Activated naive CD4-positive, alpha-beta T cell treated with anti-CD3 and anti-CD28 coated beads, Interleukin-2, amount 50 U/mL, for 72 hours (primary cell): Measurements from ENCODE around the gene NPAS2. TPM values are rescaled to one million over a fixed set of nuclear protein-coding genes. Genes with fewer than 3 reads are reported as not detected.

Source experiments
- ATAC-seq, 2 donors: fragments of 150-1000 bp; cut with Tn5 transposase; 2 replicates each; pipeline ENCODE4 v1.10.0; 2021; ENCODE audit warnings: mild to moderate bottlenecking in 2 of 2, moderate library complexity in 2 of 2
- DNase-seq, 2 donors: peaks; one replicate each; pipeline ENCODE4 v3.0.0; 2021 to 2022; ENCODE audit warnings: low spot score in 2 of 2
- H3K27ac Mint-ChIP-seq, 2 donors: one replicate each; pipeline ENCODE4 v1.8.0; 2022; ENCODE audit warnings: mild to moderate bottlenecking in 2 of 2, mixed read lengths in 2 of 2
- H3K36me3 Mint-ChIP-seq, 2 donors: one replicate each; pipeline ENCODE4 v1.8.0; 2022; ENCODE audit warnings: mixed read lengths in 2 of 2
- H3K9me3 Mint-ChIP-seq, 2 donors: one replicate each; pipeline ENCODE4 v1.8.0; 2022; ENCODE audit warnings: mixed read lengths in 2 of 2
- total RNA-seq, 2 donors: library from RNA; stranded (reverse); gene quantifications; one replicate each; pipeline ENCODE4 v1.2.3, GENCODE V29; 2022

Gene NPAS2
- total RNA-seq, 2 donors from 2014 or later: 3.1 to 20.9 TPM

DNA sequence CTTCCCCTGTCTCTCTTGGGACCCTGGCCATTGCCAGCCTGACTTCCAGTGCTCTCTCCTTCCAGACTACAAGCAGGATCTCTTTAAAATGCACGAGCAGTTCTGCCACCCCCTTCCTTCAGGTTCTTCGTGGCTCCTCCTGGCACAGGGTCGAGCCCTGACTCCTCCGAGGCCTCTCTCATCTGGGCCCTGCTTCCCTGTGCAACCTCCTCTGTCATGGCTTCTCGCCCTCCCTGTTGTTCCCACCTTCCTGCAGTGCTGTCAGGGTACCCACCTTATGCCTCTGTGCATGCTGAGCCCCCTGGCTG, 125.4 kb downstream of the NPAS2 start:
- ATAC-seq (no peak), DNase-seq (no peak)
- Mint-ChIP-seq H3K9me3 (peaks cover 0 to 3% of the 10 kb centered on the region in 2 donors), H3K36me3 (peaks cover 3 to 24% of the 10 kb centered on the region in 2 donors), H3K27ac (peak overlapping the region in 1 of 2 donors; percentile 38)

DNA sequence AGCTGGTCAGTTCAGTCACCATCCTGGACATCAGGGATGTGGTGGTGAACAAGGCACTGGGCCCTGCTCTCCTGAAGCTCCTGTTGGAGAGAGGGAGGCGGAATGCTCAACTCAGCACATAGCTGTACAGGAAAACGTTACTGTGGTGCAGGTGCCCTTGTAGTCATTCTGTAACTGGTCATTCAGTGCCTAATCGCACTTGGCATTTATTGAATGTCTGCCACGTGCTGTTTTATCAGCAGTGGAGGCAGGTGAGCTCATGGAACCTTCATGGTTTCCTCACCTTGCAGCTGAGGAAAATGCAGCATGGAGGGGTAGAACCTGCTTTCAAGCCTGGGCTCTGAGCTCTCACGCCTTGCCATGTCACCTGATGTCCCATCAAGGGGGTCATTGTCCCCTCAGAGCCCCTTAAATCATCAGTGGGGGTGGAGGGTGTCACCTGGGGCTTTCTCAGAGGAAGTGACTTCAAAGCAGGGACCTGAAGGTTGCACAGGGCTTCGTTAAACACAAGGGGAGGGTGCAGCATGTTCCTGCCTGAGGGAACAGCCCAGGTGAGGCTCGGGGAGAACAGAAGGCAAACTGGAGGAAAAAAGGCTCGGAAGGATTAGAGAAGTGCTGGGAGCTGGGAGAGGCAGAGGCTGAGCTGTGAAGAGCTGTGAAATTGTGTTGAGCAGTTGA, 126.1 kb downstream of the NPAS2 start:
- Mint-ChIP-seq H3K36me3 (peaks cover 0 to 29% of the 10 kb centered on the region in 2 donors), H3K9me3 (peaks cover 0 to 8% of the 10 kb centered on the region in 2 donors), H3K27ac (peak overlapping the region in 1 of 2 donors; percentile 38)
- ATAC-seq (no peak), DNase-seq (no peak)

DNA sequence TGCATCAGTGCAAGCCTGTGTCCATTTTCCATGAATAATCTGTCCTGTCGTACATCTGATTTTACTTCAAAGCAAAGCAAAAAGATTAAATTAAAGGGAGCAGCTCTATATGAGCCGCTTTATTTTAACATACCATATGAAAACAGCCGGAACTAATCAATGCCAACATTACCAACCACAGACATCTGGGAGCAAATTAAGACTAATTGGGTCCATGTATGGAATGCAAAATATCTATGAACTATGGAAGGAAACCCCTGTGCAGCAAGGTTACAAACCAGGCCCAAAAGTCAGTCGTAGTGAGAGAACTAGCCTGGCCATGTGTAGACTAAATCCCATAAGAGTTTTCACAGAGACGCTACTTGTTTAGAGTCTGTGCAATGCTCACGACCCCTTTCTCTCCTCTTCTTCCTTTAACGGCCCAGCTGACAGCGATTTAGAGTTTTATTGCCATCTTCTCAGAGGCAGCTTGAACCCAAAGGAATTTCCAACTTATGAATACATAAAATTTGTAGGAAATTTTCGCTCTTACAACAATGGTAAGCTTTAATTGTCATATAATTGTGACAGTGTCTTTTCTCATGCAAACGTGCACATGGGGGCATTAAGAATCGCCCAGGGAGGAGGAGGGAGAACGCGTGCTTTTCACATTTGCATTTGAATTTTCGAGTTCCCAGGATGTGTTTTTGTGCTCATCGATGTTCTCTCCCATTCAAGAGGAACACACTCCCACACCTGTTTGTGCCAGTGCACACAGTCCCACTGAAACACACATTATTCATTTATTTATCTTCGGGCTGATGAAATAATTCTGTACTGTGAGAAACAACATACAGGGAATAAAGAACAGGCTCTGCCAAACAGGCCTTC, 129.2 kb downstream of the NPAS2 start:
- no peak overlapping the region for H3K27ac Mint-ChIP-seq
- H3K36me3 Mint-ChIP-seq: peaks cover 0 to 30% of the 10 kb centered on the region in 2 donors
- no peak for ATAC-seq

DNA sequence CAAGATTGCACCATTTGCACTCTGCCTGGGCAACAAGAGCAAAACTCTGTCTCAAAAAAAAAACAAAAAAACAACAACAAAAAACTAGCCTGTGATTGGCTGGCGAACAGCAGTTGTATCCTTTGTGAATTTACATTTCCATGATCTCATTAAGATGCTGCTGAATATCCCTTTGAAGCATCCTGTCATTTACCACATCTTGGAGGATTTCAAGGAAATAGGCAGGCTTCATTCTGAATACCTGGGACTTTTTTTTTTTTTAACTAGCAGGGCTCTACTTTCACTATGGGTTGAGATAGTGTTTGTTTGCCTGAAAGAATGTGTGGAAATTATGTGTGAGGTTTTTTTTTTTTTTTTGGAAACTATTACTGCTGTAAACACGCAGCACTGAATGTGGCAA, 132.6 kb downstream of the NPAS2 start:
- Mint-ChIP-seq H3K9me3 (peaks cover 0 to 13% of the 10 kb centered on the region in 2 donors), H3K36me3 (peaks cover 0 to 37% of the 10 kb centered on the region in 2 donors), H3K27ac (peak overlapping the region; percentile 62 to 99)
- ATAC-seq: peak; percentile 58 to 86
- no peak for DNase-seq

More for the DNA sequence above, 129.2 kb downstream of the NPAS2 start:
- DNase-seq: no peak
- peaks cover 0 to 16% of the 10 kb centered on the region in 2 donors for H3K9me3 Mint-ChIP-seq

DNA sequence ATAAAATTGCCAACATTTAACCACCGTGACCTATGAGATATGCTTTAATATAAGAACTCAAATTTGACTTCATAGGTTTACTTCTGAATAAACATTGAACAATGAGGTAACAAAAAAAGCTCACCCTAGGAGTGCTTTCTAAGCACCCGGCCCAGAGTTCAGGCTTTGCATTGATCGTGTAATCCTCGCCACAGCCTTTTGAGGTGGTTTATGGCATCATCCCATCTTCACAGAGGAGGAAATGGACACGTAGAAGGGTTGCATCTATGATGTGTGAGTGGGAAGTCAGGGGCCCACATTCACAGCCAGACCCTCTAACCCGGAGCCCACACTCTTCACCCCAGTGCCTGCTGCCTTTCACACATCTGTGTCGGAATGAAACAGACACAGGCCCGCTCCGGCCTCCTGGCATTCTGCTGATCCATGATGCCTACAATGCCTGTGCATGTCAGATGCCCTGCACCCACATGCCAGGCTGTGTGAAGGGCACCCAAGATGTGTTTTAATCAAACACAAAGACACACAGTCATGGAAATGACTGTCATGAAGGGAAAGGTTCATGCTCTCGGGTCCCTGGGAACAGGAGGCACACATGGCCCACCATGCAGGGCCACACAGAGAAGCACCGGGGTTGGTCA, 133.6 kb downstream of the NPAS2 start:
- peak; percentile 63 to 70 for ATAC-seq
- peak in 1 of 2 donors; percentile 51 for DNase-seq
- Mint-ChIP-seq H3K9me3 (peaks cover 0 to 13% of the 10 kb centered on the region in 2 donors), H3K27ac (peak overlapping the region in 1 of 2 donors; percentile 95), H3K36me3 (peaks cover 0 to 37% of the 10 kb centered on the region in 2 donors)

DNA sequence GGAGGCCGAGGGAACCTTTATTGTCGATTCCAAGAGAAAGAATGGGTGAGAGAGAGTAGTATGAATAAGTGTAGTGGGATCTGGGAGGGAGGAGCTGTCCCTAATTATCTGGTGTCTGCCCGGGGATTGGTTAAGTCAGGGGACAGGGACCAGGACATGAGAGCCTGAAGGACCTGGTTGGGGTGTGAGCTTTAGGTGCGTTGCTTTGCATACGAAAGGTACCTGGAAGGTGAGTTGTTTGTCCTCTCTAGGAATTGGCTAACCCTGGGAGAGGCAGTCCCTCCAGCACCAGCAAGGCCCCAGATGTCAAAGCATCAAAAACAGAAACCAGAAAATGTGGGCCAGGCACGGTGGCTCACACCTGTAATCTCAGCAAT, 134.1 kb downstream of the NPAS2 start:
- peaks cover 0 to 37% of the 10 kb centered on the region in 2 donors for H3K36me3 Mint-ChIP-seq
- DNase-seq: no peak
- H3K27ac Mint-ChIP-seq: peak overlapping the region in 1 of 2 donors; percentile 95
- no peak for ATAC-seq
- H3K9me3 Mint-ChIP-seq: peaks cover 0 to 13% of the 10 kb centered on the region in 2 donors

DNA sequence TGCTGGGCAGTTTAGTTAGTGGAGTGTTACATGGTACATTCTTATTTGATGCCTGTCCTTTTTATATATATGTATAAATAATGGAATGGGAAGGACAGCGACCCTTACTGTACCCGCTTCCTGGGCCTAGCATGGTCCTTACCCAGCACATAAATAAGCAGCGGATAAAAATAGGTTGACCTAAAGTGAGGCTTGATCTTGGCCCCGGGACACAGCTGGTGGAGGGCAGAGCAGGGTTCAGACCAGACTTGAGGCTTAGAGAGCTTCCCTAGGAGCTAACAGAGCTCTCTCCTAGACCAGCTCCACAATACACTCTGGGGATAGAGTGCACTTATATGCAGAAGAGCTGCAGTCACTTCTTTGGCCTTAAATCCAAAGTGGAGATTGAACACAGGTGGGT, 135.3 kb downstream of the NPAS2 start:
- Mint-ChIP-seq H3K27ac (no peak overlapping the region), H3K9me3 (peaks cover 0 to 13% of the 10 kb centered on the region in 2 donors), H3K36me3 (peaks cover 0 to 33% of the 10 kb centered on the region in 2 donors)
- no peak for DNase-seq
- ATAC-seq: no peak

DNA sequence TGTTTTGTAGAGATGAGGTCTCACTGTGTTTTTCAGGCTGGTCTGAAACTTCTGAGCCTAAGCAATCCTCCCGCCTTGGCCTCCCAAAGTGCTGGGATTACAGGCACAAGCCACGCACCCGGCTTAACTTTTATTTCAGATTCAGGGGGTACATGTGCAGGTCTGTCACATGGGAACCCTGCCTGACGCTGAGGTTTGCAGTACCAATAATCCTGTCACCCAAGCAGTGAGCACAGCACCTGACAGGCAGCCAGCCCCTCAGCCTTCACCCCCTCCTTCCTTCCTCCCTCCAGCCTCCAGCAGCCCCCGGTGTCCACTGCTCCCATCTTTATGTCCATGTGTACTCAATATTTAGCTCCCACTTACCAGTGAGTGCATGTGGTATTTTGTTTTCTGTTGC, 136.1 kb downstream of the NPAS2 start:
- ATAC-seq: no peak
- H3K27ac Mint-ChIP-seq: peak overlapping the region; percentile 11 to 50
- peaks cover 0 to 24% of the 10 kb centered on the region in 2 donors for H3K36me3 Mint-ChIP-seq
- DNase-seq: no peak
- H3K9me3 Mint-ChIP-seq: peaks cover 0 to 8% of the 10 kb centered on the region in 2 donors

DNA sequence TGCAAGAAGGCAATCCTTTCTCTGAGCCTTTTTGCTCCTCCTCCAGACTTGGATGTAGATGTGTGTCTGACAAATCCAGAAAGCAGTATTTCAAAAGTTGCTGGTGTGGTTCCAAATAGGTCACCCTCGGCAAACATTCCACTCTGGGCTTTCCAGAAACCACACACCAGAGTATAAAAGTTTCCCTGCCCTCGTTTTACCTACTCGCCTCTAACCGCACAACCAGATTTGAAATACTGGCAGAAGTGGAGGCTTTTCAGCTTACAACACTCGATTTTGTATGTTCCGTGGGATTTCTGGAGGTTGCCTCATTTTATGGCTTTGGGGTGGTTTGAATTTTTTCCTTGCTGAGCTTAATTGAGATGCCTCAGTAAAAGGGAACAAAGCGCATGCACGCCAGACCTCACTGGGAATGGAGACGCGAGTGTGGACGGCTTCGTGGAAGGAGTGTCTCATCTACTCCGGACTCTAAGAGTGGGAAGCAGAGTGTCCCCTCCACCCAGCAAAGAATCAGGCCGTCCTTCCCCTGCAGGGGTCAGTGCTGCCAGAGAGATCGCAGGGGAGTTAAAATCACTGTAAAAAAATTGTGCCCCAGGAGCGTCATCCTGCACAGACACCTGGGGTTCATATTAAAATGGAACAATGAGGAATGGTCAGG, 138.2 kb downstream of the NPAS2 start:
- peaks cover 0 to 14% of the 10 kb centered on the region in 2 donors for H3K36me3 Mint-ChIP-seq
- ATAC-seq: no peak

DNA sequence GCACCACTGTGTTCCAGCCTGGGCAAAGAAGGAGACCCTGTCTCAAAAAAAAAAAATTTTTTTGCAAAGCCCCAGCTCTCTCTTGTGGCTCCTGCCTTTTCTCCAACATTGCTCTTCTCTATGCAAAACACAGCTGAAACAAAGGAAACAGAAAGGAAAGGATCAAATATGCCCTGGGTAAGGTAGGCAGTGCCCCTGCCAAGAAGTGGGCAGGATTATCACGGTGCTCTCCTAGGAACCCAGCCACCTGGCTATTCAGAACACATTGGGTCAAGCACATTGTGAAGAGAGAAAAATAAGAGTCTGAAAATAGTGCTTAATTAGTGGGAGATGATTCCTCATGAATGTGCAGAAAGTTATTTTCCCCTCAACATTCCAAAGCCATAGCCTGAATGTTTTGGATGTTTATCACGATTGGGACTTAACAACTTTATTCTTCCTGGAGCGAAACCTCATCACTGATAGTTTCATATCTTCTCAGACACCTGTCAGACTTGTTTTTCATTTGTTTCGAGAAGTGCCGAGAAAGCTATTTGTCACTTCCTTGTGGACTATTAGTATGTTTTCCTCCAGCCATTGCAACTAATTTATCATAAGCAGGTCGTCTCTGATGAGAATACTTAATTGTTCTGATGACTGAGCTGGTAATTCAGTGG, 139.4 kb downstream of the NPAS2 start:
- Mint-ChIP-seq H3K27ac (no peak overlapping the region), H3K9me3 (no peaks in the 10 kb centered on the region), H3K36me3 (peaks cover 0 to 6% of the 10 kb centered on the region in 2 donors)
- no peak for ATAC-seq
- no peak for DNase-seq

More for the DNA sequence above, 138.2 kb downstream of the NPAS2 start:
- Mint-ChIP-seq H3K9me3 (peaks cover 0 to 5% of the 10 kb centered on the region in 2 donors), H3K27ac (peak overlapping the region; percentile 34 to 79)
- no peak for DNase-seq

DNA sequence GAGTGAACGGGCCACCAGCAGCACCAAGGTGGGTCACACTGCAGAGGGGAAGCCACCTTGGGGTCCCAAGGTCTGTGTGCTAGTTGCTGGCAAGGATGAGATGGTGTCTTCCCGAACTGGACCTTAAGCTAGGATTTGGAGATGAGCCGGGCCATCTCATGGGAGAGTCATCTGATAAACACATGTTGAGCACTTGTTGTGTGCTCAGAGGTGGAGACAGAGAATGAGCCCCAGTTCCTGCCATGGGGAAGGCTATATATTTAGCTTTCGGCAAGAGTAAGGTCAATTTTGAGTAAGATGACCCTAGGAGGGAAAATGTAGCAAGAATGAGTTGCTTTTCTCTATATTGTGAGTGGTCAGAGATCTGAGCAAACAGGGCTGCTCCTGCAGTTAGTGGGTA, 140.7 kb downstream of the NPAS2 start:
- DNase-seq (no peak), ATAC-seq (no peak)
- Mint-ChIP-seq H3K36me3 (peaks cover 0 to 6% of the 10 kb centered on the region in 2 donors), H3K27ac (no peak overlapping the region), H3K9me3 (no peaks in the 10 kb centered on the region)

DNA sequence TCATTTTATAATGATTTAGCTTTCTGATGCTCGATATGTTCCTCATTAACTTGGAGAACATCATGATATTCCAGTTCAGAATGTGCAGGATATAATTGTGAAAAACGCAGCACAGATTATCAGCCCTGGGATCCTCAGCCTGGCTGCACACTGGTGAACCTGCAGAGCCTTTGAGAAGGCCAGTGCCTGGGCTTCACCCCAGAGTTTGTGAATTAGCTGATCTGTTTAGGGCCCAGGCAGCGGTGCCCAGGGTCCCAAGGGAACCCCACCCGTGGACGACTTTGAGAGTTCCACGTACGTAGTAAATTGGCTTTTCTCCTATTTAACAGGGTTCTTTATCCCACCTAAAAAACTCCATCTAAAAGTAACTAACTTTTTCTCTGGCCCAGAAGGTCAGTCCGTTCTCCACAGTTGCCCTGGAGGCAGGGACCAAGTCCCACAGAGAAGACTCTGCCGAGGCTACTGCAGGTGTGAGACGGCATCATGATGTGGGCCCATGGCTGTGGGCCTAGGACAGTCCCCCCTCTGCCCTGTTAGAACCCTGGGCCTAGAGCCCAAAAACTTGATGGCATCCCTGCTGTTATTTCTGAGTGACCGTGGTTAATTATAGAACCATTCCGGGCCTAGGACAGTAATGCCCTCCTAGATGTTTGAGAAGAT, 142.6 kb downstream of the NPAS2 start:
- Mint-ChIP-seq H3K36me3 (no peaks in the 10 kb centered on the region), H3K9me3 (no peaks in the 10 kb centered on the region), H3K27ac (no peak overlapping the region)
- DNase-seq (no peak), ATAC-seq (no peak)

DNA sequence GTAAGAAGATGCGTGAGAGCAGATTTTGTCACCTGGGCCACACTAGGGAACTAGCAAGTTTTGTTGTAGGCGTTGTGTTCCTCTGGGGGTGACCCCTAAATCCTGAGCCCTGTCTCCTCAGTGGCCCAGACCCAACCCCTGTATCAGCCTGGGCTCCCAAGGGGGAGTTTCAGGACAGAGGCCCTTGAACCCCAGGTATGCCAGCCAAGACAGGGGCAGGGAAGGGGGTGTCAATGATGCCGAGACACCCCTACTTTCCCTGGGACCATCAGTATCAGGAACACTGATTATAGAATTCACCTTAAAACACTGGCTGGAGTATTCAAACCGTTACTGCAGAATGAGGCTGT, 143.1 kb downstream of the NPAS2 start:
- H3K9me3 Mint-ChIP-seq: no peaks in the 10 kb centered on the region
- no peak overlapping the region for H3K27ac Mint-ChIP-seq
- H3K36me3 Mint-ChIP-seq: no peaks in the 10 kb centered on the region
- ATAC-seq (no peak), DNase-seq (no peak)

DNA sequence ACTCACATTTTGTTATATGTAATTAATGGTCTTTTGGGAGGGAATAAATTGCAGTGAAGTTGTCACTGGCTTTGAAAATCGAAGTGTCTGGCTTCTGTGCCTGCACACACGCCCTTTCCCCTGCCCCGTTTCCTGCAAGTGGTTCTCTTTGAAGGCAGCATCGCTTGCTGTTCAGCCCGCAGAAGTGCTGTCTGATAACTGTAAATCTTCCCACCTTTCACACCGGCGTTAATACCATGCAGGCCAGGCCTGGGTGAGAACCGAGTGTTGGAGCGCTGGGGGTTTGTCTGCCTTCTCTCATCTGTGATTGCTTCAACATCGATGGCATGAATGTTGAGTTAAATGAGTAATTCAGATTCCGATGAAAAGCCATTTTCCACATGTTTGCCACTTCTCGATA, 144.3 kb downstream of the NPAS2 start:
- DNase-seq: no peak
- no peaks in the 10 kb centered on the region for H3K36me3 Mint-ChIP-seq
- no peaks in the 10 kb centered on the region for H3K9me3 Mint-ChIP-seq
- peak overlapping the region in 1 of 2 donors; percentile 77 for H3K27ac Mint-ChIP-seq
- no peak for ATAC-seq

DNA sequence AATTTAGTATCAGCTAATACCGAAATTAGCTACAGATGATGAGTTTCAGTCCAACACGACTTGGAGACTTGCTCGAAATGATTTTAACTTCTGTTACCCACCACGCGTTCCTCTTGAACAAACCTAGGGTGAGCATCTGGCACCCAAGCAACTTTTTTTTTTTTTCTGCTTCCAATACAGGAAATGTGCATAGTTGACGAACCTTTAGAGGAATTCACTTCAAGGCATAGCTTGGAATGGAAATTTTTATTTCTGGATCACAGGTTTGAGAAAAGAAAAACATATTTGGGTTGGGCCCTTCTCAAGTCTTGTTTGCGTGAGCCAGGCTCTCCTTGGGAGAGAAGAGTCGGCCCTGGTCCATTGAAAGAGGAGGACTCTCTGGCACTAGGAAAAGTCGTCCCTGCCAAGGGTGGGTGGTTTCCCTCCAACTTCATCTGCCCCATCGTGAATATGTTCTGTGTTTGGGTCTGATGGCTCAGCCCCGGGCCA, 144.8 kb downstream of the NPAS2 start:
- DNase-seq (no peak), ATAC-seq (no peak)
- Mint-ChIP-seq H3K9me3 (no peaks in the 10 kb centered on the region), H3K27ac (no peak overlapping the region), H3K36me3 (peaks cover 0 to 4% of the 10 kb centered on the region in 2 donors)

DNA sequence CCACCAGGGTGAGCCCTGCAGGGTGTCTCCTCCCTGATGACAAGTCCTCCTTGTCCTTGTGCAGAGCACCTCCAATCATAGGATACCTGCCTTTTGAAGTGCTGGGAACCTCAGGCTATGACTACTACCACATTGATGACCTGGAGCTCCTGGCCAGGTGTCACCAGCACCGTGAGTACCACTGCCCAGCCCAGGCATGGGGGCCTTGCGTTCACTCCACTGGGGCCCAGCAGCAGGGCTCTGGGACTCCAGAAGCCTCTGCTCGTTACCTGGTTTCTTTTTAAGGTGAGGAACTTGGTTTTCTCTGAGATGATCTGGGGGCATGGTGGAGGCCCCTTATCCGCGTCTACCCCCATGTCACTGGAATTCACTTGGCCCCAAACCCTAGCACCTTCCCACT, 145.7 kb downstream of the NPAS2 start:
- Mint-ChIP-seq H3K36me3 (peaks cover 0 to 4% of the 10 kb centered on the region in 2 donors), H3K9me3 (no peaks in the 10 kb centered on the region), H3K27ac (no peak overlapping the region)
- ATAC-seq (no peak), DNase-seq (no peak)
